GM18861 (cell line): ENCODE results near the gene FLAD1.

Experiments used
- ATAC-seq: cut with Tn5 transposase; IDR thresholded peaks from one replicate; pipeline ENCODE4 v1.9.1; 2021; ENCODE audit not compliant: unreplicated experiment

Gene FLAD1

DNA sequence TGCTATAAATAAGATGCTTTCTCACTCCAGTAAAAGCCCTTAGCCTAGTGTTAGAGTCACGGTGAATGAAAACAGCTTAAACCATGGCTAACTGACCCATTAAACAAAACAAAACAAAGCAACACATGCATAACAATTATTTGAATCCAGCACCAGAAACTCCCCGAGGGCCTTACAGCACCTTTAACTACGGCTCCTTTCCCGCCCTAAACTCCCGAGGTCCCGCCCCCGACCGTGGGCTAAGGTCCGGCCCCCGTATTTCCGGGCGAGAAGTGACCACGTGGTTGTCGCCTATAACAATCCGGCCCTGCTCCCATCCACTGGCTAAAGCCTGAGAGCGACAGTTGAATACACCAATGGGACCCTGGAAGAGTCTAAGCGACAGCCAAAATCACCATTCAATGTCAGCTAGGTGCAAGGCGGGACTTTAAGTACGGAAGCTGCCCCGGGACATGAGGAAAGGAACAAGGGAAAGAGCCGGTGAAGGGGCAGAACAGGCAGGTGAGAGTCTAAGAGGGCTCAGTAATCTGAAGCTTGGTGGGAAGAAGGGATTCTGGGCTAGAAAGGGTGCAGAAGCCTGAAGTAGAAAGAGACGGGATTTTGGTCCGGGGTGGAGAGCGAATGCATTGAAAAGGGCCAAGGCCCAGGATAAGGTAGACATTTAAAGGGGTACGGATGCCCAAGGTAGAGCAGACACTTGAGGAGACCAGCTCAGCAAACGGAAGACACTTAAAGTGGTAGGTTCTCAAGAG, at the start of gene FLAD1:
Gene FLAD1 (plus strand): TSS at position 448 of the 752 bp plus-strand sequence. CDS start 351 bp downstream, outside the sequence.
- ATAC-seq: peak; percentile 95

DNA sequence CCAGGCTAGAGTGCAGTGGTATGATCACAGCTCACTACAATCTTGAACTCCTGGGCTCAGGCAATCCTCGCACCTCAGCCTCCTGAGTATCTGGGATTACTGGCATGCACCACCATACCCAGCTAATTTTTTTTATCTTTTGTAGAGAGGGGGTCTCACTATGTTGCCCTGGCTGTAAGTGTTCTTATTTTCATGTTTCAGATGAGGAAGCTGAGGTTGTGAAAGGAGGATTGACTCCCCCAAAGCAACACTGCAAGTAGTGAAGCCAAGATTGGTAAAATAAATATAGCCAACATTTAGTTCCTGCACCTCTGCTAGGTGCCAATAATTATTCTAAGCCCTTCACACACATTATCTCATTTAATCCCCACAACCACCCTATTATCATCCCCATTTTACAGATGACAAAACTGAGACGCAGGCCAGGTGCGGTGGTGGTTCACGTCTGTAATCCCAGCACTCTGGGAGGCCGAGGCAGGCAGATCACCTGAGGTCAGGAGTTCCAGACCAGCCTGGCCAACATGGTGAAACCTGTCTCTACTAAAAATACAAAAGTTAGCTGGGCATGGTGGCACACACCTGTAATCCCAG, 48.7 kb upstream of the FLAD1 start:
- ATAC-seq: no peak

DNA sequence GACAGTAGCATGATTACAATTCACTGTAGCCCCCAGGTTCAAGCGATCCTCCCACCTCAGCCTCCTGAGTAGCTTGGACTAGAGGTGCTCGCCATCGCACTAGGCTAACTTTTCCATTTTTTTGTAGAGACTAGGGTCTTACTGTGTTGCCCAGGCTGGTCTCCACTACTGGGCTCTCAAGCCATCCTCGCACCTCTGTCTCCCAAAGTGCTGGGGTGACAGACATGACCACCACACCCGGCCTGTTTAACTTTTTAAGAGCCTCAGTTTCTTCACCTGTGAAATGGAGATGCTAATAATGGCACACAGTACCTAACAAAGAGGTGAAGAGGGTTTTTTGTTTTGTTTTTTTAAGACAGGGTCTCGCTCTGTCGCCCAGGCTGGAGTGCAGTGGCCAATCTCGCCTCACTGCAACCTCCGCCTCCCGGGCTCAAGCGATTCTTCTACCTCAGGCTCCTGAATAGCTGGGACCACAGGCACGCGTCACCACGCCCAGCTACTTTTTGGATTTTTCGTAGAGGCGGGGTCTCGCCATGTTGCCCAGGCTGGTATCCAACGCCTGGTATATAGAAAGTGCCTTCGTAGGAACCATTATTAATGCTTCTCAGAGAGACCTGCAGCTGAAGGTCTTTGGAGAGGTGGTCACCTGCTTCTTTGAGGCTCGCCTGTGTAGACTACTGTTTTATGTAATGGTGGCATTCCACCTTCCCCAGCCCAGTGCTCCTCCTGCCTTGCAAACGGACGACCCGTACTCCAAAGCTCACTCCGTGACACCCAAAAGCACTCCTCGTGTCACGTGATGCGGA, 47.2 kb upstream of the FLAD1 start:
- ATAC-seq: no peak

DNA sequence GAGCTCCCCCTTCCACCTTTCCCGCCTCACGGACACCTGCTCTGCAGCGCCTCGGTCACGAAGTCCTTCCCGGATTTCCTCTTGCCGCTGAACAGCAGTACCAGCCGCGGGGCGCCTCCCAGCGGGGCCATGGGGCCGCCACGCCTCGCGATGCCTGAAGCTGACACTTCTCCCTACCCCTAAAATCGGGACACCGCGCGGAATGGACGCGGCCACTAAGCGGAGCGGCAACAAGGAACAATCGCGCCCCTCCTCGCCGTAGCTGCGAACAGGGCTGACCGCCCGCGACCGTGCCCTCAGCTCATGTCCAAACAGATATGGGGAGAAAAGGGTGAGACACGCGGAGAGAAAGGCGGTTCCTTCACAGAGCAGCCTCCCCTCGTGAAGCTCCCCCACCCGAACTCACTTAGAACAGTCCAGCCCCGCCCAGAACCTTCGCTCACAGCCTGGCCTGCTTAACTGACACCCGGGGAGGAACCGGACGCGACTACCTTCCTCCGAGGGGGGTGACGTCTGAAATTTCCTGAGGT, 46.5 kb upstream of the FLAD1 start, which contains the start of gene PMVK:
Gene PMVK (minus strand): TSS at position 165 of the 530 bp plus-strand sequence. CDS start 34 bp downstream, at position 131.
- ATAC-seq: peak; percentile 34

DNA sequence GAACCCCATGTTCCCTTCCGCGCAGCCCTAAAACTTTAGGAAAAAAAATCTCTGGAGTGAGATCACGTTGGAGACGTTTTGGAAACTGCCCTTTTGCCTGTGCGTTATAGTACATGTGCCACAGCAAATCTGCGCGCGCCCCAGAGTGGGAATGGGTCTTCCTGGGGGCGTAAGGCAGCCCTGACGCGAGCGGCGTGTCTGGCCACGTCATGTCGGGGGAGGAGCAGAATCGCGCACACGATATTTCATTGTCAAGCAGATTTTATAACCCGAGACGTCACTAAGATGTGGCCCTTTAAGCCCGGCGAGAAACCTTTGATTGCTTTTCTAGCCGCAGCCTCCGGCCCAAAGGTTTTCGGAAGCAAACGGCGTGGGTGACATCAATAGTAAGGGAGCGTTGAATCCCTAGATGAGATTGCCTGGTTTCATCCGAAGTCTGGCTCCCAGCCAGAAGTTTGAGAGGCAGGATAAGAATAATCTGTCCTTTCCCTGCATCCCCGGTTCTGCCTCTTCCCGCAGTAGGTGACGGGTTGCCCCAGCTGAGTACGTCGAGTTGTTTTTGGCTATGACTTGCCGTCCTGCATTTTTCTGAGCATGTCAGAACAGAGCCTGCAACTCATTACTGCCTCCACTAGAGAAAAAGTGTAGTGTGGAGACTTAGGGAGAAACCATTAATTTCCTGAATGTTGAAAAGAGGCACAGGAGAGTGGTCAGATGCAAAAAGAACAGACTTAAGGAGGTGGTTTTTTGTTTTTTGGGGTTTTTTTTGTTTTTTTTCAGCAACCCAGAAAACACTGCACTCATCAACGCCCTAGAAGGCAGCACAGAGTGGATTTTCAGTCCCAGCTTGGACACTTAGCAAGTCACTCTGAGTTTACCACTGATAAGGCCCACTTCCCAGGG, 45.8 kb upstream of the FLAD1 start:
- ATAC-seq: peak; percentile 38

DNA sequence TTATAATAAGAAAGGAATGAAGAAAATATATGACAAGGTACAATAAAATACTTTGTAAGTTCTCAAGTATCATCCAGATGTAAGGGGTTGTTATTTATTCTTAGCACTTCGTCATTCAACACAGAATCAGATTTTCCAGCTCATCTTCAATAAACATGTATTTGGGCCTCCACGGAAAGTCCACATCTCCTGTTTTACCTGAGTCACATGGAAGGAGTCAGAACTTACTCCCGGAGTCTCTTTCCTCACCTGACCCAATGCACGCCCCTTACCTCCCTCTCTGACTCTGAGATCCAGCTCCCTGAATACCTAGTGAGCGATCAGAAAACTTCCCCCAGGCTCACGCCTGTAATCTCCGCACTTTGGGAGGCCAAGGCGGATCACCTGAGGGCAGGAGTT, 45.2 kb upstream of the FLAD1 start:
- no peak for ATAC-seq

DNA sequence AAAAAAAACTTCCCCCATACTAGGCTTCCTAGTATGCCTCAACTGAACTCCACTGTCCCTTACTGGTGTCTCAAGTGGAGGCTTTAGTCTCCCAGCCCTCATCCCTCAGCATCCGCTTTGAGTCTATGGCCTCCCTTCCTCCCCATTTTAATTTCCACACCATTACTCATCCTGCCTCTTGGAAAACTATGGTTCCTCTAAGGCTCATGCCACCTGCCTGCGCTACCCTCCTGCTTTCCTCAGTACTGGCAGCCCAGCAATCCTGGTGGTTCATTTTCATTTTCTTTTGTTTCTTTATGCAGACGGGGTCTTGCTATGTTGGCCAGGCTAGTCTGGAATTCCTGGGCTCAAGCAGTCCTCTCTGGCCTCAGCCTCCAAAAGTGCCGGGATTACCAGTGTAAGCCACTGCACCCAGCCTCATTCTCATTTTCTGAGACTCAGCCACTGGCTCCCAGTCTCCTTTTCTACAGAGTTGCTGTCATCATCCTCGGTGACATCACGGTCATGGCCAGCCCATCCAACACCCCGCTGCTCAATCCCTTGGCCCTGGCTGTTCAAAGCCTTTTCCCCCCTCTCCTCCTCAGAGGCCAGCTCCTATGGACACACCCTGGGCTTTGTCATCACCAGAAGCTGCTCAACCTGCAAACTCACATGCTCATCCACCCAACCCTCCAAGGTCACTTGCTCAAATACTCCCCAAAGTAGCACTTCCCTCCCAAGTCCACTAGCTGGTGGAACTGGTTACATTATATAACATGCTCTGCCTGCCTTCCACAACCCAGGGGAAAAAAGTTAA, 44.3 kb upstream of the FLAD1 start:
- no peak for ATAC-seq

DNA sequence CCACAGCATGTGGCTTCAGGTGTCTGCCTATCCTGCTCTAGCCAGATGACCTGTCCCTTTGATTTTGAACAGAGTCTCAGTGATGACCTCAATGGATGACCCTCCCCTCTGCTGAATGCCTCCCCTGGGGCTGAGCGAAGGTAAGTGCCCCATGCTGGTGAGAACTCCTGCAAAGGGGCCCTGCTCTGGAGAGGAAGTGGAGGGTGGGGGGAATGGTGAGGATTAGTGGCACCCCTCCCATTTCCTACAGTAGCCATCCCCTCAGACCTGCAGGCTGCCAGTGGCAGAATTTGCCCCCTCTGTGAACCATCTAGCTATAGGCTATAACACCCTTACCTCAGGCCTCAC, 43.0 kb upstream of the FLAD1 start:
- no peak for ATAC-seq

DNA sequence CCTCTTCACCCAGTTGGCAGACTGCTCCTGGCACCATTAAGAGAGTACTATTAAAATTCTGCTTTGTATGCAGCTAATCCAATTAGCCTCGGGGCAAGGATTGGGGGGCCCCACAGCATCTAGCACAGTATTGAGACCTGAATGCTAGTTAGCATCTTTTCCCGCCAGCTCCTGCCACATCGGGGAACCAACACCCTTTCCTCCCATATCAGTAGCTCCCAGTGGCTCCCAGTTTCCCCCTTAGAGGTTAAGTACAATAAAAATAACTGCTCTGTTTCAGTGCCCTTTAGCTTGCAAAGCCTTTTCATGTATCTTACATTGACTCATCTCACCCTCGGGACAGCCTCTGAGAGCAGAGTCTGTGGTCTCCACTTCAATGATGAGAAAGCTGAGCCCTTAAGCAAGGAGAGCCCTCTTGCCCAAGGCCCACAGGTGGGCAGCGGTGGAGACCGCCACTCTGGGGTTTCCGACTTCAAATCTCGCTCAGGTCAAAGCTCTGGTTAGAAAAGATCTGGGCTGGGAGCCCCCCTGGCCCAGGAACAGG, 42.4 kb upstream of the FLAD1 start:
- no peak for ATAC-seq

DNA sequence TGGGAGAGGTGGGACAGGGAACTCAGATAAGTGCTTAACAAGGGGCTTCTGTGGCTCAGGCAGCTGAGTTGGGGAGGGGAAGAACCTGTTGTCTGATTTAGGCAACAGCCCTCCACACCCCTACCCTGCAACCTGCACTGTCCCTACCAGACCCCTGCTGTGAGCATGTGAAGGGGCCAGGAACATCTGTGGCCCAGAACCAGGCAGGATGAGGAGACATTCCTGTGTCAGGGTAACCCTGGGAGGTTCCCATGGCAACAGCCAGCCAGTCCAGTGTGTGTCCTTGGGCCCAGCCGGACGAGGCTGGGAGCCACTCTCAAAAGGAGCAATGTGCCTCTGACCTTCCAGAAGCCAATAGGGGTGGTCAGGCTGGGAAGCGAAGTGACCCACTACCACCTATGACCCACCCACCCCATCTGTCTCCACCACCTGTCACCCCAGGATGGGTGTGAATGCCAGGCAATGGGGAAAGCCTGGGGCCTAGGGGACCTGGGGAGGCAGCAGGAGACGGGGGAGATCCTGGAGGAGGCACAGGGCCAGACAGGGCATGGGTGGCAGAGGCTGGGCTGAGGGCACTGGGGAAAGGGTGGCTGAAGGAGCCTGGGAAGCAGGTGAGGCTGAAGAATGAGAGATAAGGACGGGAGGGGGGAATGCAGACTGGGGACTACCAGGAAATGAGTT, 41.7 kb upstream of the FLAD1 start:
- no peak for ATAC-seq

DNA sequence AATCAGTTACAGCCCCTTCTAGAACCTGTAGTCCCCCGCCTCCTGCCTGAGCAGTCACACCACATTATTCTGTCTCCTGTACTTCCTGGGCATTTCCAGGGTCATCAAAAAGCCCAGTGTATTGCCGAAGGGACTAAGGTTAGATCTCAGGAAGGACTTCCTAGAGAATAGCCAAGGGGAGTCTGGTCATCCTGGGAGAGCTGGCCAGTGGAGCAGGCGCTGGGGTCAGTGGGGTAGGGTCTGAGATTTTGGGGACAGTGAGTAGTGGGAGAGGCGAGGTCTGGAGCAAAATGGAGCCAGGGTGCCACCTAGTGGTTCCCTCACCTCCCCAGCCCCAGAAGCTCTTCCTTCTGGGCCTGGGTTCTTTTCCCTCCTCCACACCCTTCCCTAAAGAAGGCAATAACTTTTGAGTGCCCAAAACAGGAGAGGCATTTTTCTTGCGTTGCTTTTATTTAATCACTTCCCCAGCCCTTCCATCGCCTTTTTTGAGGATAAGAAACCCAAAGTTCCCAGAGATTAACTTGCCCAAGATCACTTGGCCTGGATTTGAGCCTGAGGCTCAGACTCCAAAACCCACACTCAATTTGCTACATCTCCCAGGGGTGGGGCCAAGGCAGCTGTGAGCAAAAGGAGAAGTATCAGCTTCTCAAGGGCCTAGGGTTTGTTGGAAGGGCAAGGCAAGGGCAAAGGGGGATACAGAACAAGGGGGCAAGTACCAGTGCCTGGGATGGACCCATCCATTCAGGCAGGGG, 39.3 kb upstream of the FLAD1 start:
- ATAC-seq: no peak

DNA sequence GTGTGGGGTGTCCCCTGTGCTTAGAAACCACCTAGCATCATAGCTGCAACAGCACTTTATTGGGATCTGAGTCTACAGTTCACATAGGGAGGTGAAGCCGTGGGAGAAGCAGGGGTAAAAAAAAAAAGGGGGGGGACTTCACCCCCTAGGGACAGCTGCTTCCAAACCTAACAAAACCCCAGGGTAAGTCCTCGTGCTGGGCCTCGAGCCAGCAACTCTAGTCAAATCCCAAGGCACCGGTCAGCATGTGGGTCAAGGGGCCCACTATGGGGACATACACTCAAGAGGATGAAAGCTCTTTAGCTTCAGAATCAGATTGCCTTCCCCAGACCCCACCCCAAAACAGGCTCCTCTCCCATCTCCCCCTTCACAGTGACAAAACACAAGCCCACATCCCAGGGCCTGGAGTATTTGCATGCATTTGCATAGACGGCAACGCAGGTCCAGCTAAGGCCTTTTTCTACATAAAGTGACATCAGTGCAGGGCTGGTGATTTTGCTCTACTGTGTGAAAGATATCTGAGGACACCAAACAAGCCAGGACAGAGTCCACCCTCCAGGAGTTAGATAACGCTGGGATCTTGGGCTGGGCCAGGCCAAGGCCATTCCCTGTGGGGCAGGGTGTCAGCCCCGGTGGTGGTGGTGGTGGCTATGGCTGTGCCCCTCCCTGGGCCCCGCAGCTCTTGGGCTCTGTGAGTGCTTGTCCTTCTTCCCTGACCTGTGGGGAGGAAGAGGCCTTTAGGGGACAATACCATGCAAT, 38.6 kb upstream of the FLAD1 start:
- ATAC-seq: no peak

DNA sequence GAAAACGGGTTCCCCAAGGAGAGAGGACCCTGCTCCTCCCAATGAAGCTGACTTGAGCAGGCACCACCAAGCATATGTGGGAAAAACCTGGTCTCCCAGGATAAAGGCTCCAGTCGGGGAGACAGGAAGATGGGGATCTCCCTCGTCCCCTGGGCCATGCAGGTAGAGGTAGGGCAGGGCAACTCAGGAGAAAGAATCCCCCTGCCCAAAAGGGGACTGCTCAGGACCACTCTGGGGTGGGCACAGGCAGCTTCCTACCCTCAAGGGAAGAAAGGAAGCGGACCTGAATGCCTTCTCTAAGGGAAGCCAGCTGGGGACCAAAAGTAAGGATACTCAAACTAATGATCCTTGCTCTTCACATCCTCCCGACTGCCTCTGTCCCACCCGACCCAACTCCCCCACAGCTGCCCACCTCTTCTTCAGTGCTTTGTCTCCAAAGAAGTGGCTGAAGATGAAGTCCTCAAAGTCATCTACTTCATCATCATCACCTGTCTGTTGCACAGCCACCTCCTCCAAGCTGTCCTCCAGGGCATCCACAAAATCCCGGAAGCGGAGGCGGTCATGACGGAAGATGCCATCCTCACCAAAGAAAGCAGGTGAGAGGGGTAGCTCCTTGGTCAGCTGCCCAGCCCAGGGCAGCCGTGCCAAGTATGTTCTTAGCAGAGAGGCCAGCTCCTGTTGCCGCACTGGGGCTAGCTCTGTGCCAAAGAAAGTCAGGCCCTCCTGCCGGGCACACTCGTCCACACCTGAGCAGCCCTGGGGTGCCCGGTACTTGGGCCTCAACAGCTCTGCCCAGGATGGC, 37.8 kb upstream of the FLAD1 start:
- no peak for ATAC-seq

DNA sequence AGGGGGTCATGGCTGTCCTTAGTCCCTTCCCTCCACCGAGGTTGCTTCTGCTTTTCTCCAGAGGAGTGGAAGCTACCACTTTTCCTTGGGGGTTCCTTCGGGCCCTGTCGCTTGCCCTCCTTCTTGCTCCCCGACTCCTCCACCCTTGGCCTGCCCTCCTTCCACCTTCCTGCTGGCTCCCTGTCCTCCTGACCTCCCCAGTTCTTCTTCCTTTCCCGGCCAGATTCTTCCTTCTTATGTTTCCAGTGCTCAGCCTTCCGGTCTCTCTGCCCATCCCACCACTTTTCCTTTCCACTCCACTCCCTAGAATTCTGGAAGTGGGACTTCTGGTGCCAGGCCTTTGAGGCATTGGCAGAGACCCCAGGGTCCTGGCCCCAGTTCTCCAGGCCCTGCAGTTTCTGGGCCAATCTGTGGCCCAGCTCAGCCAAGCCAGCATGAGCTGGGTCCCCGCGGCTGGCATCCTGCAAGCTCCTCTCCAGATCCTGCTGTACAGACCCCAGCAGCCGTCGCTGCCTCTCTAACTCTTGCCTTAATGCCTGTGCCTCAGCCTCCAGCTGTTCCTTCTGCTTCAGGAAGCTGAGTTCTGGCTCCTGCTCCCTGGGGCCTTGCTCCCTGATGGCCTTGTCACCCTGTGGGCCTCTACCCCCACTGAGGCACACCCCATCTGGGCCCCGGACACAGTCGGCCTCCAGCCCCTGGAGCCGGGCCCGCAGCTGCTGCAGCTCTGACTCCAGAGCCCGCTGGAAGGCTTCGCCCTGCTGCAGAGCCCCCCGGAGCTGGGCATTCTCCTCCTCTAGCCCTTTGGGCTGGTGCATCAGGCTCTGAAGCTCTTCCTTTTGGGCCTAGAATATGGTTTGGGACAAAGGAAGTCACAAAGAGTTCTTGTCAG, 36.9 kb upstream of the FLAD1 start:
- ATAC-seq: no peak

DNA sequence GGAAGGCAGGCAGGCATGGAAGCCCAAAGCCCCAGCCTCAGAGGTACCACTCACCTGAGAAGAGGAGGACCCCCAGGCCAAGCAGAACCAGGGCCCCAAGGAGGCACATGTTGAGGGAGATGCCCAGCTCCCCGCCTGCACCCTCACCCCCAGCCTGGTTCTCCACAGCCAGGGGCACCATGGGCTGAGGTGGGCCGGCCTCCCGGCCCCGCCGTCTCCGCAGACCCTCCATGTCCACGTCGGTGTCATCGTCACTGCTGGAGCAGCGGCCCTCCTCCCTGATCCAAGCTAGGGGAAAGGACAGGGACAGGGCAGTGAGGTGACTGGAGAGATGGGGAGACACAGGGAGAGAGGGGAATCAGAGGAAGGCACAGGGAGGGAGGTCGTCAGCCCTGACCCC, 35.1 kb upstream of the FLAD1 start:
- ATAC-seq: no peak
